Muscle of back (tissue), 11 donors: ENCODE measurements around the gene TMEM132D. TPM values are rescaled to one million over a fixed set of nuclear protein-coding genes. Genes with fewer than 3 reads are reported as not detected.
"Not testable (repeated sequence)": the region's sequence is repeated elsewhere in the genome, so short reads cannot be mapped to it uniquely, and the experiment has no call there.

Experiments used
- DNase-seq, 3 donors: peaks; one replicate each; pipeline versions ENCODE4 v3.0.0 to v3.0.0-alpha.2; 2013
- polyA plus RNA-seq, 10 donors: library from polyadenylated mRNA; unstranded; fragments of 120-200 nt; gene quantifications; one replicate each; pipeline ENCODE4 v1.2.1, GENCODE V29; 2013; ENCODE audit not compliant: insufficient read length in 10 of 10

The TMEM132D gene
- polyA plus RNA-seq, 10 donors = 0.35 to 1.6 (median 0.91) TPM

DNA sequence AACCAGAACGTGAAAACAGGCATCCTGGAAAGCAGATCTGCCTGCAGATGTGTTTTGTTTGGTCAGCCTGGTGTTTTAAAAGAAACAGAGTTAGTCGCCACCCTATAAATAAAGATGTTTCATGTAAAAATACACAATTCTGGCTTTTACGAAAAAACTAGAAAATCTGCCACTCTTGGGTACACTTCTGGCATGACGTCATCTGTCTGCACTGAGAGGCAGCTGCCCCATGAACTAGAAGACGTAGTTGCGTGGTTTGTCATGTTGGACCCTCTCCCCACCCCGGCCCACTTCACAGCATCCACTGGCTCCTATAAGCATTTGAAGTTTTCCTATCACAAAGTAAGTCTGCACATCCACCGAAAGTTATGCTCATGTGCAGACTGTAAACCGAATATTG lies 658.1 kb downstream of the TMEM132D start:
- DNase-seq = no peak

DNA sequence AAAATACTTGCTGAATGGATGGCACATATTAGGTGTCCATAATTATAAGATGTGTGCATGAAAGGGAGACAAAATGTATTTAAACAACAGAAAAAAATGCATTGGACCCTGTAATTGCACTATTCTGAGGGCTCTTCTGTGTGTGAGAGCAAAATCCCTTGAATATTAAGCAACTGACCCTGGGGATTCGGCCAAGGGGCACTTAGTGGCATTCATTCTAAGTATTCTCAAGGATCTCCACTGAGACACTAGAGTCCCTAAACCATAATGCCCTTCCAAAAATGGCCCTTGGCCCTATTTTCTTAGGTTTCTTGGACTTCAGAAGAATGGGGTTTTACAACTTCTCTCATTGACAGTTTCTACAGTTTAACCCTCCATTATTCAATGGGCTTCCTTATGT lies 662.0 kb downstream of the TMEM132D start:
- DNase-seq = no peak

DNA sequence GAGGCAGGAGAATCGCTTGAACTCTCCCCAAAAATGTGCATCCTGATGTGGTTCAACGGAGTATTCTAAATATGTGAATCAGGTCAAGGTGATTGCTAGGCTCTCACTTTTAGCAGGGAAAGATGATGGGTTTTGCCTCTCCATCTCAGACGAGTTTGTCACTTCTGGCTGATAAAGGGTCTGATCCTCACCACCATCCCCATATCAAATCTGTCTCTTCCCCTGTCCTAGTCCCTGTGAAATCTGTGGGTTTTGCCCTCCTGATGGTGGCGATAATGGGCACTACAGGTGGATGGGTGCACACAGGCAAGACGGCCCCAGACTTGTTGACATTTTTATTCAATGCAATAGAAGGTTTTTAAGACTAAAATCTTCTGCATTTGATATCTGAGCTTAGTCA lies 665.9 kb downstream of the TMEM132D start:
- DNase-seq = no peak

DNA sequence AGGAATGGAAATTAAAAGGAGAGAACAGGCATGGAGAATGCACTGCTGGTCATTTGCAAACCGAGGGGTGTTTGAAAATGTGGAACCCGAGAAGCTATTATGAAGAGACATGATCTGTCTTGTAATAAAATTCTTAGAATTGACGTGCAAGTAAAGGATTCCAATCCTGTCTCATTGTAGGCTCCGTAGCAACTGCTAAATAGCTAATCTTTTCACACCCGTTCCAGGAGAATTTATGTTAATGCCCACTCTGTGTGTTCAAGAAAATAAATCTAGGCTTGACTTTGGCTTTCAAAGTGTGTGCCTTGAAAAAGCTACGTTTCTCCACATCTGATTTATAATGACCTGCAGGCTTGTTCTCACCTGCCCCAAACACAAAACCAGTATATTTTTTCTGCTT lies 669.6 kb downstream of the TMEM132D start:
- DNase-seq = no peak

DNA sequence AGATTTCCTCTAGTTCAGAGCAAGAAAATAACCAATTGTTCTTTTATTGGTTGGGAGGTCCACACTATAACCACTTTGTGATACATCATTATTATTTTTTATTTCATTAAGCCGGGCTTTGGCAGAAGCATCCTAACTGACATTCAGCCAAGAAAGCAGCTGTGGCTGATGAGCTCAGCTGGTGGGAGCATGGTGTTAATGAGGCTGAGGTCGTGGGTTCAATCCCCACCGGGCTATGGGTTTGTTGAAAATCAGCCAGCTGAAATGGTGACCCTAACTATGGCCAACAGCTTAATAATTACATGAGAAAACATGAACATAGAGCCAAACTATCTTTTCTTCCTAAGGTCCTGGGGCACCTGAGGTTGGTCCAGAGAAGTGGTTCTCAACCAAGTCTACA lies 672.3 kb downstream of the TMEM132D start:
- DNase-seq = no peak

DNA sequence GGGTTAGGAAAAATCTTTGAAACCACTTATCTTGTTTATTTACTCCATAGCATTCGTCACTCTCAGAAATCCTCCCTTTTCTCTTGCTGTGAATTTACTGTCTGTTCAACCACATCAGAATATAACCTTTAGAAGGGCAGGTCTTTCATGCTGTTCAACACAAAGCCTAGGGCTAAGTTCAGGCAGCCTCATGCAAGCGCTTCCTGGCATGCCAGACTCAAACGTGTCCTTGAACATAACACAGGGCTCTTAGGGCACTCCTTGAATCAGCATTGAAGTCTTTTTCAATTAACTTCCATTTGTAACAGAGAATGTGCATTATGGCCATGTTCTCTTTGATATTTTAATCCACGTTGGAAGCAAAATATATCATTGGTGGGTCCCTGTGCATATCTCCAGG lies 672.8 kb downstream of the TMEM132D start:
- no peak for DNase-seq

DNA sequence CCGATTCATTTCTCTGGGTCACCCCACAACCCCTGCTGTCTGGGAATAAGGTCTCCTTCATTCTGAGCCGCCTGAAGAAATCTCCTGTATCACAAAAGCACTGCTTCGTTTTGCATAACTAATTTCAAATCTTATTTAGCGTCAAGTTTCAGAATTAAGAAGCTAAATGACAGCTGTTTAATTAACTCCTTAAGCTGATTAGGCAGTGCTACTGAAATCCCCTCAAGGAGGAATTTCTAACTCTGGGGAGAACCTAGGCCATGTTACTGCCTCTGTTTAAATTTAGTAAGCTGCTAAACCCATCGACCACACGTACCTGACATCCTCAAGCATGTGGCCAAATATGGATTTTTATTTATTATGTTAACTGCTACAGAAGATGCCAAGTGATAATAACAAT lies 677.0 kb downstream of the TMEM132D start:
- DNase-seq = no peak

DNA sequence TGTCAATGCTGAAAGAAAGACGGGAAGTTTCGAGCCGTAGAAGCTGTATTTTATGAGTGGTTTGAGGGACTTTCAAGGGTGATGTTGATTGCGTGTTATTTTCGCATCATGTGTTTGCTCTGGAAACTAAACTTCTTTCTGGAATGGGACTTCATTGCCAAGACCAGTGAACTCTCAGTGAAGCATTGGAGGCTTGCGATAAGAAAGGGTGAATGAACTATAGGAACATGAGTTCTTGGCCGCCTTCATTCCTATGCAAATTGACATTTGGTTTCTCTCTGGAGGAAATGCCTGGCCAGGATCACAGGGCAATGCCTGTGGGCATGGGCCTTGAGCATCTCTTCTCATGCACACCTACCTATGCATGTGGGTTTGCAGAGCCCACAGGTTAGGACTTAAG lies 677.8 kb downstream of the TMEM132D start:
- DNase-seq = no peak

DNA sequence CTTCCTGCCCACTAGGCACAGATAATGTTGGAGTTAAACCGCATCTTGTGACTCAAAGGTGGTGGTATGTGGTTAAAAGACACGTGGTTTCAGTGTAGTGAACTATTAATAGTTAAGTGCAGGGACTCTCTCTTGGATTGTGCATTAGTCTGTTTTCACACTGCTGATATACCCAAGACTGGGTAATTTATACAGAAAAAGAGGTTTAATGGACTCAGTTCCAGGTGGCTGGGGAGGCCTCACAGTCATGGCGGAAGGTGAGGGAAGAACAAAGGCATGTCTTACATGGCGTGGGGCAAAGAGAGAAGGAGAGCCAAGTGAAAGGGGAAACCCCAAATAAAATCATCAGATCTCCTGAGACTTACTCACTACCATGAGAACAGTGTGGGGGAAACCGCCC lies 688.3 kb downstream of the TMEM132D start:
- DNase-seq = no peak

DNA sequence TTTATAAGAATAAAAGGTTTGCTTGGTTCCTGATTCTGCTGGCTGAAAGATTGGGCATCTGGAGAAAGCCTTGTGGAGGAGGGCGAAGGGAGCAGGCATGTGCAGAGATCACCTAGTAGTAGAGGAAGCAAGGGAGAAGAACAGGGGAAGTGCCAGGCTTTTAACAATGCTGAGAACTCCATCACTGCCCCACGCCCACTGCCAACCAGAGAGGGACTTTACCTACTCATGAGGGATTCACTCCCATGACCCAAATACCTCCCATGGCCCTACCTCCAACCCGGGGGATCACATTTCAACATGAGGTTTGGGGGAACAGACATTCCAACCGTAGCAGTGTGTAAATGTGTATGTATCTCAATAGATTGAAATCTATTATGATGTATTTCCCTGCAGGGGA lies 690.3 kb downstream of the TMEM132D start:
- DNase-seq = no peak

DNA sequence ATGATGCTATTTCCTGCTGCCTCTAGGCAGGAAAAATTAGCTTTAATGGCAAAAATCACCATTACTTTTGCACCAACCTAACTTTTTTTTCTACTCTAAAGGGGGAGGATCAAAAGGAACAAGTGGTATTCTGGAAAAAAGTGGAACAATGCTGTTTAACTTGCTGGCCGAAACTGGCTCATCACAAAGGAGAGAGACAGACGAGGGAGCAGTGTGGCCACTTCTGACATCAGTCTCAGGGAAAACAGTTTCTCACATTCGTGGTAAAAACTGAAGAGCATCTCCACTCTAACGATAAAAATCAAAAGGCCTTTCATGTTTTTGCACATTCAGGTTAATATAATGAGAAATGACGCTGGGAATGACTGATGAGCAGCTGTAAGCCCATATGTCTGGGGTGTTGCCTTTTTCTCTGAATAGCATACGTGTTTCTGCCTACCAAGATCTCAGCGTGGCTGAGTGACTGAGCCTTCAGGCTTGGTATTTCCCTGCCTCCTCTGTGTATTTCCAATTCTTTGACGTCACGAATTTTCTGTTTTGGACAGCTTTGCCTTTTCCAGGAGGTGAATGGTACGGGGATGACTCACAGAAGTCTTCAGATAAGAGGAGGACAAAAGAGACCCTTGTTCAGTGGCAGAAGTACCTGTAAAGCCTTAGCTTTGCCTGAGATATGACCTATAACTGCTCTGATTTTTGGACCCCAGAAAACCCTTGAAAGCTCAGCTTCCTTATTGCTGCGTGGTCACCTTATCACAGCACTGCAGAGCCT lies 691.8 kb downstream of the TMEM132D start:
- no peak for DNase-seq

DNA sequence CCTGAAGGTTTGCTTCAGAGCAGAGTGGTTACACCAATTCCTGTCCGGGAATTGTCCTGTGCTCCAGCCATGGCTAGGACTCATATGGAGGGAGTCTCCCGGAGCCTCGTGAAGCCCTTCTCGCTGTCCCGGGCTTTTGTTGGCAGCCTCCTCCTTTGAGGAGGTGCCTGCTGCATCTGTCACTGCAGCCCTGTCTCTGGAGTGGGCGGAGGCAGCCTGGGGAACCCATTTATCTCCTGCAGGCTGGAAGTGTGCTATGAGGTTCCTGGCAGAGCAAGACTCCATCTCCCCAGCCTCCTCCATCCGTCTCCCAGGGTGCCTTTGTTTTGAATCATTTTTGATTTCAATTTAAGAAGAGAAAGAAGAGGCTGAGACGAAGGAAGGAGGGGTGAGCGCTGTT lies 695.3 kb downstream of the TMEM132D start:
- DNase-seq = no peak

DNA sequence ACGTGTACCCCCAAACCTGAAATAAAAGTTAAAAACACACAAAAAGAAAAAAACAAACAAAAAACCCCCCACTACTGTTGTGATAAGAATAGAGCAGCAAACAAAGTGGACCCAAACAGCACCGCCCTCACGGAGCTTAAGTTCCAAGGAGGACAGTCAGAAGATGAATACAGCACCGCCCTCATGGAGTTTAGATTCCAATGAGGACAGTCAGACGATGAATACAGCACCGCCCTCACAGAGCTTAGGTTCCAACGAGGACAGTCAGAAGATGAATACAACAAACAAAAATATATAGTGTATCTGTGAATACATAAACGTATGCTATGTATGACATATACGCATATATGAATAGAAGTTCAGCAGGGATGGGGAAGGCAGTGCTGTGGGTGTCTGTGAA lies 696.7 kb downstream of the TMEM132D start:
- no peak for DNase-seq

DNA sequence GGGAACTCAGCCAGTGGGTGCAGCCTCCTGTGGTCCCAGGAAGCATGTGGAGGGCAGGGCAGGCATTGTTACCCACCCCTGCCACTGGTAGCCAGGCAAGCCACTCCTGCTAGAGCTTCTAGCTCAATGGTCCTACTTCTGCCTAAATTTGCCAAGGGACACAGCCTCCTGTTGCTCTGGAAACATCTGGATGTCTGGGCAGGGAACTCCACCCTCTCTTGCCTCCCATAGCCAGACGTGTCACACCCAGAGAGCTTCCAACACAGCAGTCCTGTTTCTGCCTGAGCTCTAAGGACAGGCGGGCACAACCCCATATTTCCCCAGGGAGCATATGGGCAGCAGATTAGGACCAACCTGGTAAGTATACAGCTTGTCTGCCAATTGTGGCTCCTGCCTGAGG lies 700.4 kb downstream of the TMEM132D start:
- no peak for DNase-seq

DNA sequence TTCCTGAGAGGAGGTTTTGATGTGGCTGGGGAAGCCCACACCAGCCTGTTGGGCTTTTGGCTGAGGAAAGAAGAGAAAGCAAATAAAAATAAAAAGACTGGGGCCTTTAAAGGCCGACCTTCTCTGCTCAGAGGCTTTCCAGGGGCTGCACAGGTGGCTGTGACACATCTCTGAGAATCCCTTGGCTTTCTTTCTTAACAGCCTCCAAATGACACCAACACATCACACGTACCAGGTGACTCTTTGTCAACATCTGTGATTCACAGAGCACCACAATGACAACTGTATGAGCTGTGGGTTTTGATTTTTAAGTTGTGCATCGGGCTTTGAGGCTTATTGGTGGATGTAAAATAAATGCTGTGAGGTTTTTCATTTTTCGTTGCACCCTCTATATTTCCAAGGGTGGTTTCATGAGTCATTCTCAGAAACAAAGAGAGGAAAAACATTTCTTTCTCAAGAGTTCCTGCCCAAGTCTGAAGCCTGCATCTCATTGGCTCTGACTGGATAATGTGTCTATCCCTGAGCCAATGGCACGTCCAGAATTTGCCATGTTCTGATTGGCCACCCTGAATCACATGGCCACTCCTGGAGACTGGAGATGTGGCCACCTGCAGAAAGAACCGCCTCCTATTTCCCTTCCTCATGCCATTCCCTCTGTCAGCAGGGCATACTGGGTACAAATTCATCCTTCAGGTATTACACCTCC lies 701.6 kb downstream of the TMEM132D start:
- DNase-seq = no peak

DNA sequence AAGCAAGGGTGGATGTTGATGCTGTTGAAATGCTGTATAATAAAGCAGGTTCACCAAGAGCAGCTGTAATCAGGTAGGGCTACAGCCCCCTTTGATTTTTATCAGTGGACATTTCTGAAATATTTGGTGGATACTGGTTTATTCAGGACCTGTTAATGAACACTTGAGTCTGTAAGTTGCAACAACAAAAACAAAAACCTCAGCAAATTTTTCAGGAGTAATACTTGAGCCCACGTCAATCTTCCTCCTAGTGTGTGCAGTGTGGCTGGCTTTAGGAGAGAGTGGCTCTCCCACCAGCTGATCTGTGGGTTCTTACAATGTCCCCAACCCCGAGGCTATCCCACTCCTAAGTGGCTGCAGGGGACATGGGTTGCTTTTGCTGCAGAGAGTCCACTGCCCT lies 702.8 kb downstream of the TMEM132D start:
- DNase-seq = no peak

DNA sequence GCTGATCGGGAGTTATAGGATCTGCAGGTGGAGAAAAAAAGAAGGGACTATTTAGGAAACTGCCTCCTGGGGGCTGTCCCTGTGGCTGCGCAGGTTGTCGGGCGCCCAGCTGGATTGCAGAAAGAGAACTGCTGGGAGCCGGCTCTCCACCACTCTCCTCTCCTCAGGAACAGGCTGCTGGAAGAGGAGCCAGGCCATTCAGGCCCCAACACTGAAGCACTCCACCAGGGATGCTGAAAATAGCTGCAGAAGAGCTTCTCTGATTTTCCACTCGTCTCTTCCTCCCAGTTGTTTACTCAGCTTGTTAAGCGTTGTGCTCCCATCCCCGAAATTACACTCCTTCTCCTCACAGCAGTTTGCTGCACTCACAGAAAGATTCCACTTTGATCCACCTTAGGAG lies 703.2 kb downstream of the TMEM132D start:
- DNase-seq = no peak

DNA sequence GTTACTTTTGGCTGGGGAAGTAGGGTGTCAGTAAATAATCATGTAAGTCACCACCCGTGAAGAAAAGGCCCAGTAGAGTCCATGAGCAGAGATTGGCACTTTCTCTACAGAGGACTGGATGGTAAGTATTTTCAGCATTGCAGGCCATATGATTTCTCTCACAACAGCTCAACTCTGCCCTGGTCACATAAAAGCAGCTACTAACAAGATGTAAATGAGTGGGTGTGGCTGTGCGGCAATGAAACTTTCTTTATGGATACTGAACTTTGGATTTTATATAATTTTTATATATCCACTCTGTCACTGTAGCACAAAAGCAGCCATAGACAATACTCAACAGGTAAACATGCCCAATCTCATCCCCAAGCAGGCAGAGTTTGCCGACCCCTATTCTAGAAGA lies 706.9 kb downstream of the TMEM132D start:
- no peak for DNase-seq

DNA sequence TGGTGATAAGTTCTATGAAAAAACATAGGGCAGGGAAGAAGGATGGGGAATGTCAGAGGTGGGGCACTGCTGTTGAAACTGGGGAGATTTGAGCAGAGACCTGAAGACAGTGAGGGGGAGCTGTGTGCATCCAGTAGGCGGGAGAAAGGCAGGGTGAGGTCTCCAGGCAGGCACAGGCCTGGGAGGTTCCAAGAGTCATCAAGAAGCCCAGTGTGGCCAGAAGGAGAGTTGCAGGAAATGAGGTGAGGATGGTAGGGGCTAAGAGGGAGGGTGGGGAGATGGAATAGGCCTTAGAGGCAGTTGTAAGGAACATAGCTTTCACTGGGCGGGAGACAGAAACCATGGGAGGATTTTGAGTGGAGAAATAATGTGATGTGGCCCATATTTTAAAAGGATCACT lies 708.7 kb downstream of the TMEM132D start:
- no peak for DNase-seq

DNA sequence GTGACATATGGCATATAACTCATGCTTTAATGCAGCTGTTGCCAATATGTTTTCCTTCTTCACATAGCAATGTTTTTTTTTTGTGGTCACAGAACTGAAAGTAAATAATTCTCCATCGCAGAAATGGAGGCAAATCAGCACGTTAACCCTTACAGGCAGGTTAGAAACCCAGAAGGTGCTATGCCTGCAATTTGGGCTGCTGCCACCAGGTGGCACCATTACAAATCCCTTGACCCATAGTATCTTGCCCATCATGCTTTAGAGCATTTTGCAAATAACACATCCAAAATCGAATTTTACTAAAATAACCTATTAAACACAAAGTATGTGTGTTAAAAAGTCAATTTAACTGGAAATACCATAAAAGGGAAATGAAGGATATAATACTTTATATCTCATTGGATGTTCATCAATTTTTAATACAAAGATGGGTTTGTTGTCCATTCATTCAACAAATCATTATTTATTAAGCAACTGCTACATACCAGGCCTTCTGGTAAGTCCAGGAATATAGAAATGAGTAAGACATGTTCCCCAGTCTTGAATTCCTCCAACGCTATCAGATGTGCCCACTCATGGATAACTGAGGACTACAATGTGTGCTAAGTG lies 710.5 kb downstream of the TMEM132D start:
- no peak for DNase-seq

DNA sequence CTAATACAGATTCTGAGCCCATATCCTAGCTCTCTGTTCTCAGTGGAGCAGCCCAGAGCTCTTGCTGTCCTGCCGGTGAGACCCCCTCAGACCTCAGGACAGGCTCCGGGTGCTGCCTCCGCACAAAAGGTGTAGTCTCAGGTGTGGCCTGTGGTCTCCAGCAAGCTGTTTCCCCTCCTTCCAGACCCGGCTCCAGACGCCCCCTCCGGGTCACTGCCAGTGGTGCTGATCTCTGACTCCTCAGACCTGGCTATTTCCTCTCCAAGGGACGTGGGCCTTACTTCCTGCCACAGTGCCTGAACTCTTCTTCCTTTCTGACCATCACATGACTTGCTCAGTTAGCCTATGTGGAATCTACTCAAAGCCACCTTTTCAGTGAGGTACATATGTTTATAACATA lies 713.0 kb downstream of the TMEM132D start:
- no peak for DNase-seq

DNA sequence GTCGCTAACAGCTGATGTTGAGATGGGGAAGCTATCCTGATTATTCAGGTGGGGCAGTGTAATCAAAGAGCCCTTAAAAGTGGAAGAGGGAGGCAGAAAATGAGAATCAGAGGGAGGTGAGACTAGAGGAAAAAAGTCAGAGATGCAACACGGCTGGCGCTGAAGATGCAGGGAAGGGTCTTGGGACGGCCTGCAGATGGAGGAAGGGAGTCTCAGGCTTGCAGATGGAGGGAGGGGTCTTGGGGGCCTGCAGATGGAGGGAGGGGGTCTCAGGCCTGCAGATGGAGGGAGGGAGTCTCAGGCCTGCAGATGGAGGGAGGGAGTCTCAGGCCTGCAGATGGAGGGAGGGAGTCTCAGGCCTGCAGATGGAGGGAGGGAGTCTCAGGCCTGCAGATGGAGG lies 713.9 kb downstream of the TMEM132D start:
- not testable (repeated sequence) for DNase-seq

DNA sequence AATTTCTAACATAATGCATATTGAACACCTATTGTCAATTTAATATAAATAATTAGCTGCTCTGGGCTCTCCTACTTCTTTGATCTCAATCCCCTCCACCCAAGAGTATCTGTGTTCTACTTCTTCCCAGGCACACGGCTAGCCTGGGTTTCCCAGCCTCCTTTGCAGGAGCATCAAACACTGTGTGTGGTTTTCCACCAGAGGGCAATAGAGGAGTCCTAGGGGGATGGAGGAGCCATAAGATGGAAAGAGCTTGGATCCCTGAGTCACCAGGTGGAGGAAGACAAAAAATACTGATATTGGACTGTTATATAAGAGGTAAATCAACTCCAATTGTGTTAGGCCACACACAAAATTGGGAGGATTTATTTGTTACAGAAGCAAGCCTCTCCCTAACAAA lies 716.9 kb downstream of the TMEM132D start:
- no peak for DNase-seq
